ENCODE results near the gene FAH. TPM values are rescaled to one million over a fixed set of nuclear protein-coding genes. Genes with fewer than 3 reads are reported as not detected.

Gene FAH
- total RNA-seq, 1 experiment from 2014 or later, result 21.5 TPM

DNA sequence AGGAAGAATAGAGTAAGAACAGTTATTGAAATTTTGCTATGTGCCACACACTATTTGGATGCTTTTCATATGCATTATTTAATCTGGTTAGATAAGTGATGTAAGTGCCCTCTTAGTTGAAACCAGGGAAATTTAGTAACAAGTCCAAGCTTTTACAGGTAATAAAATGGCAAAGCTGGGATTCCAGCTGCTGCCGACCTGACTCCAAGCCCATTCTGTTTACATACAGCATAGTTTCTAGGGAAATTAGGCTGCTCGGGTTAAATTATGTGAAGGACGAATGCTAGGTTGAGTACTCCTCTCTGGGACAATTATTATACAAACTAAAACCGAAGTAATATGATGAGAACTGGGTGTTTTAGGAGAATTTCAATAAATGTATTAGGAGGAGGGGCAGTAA, 38.7 kb upstream of the FAH start:
- TF ChIP-seq, protein P1, sequence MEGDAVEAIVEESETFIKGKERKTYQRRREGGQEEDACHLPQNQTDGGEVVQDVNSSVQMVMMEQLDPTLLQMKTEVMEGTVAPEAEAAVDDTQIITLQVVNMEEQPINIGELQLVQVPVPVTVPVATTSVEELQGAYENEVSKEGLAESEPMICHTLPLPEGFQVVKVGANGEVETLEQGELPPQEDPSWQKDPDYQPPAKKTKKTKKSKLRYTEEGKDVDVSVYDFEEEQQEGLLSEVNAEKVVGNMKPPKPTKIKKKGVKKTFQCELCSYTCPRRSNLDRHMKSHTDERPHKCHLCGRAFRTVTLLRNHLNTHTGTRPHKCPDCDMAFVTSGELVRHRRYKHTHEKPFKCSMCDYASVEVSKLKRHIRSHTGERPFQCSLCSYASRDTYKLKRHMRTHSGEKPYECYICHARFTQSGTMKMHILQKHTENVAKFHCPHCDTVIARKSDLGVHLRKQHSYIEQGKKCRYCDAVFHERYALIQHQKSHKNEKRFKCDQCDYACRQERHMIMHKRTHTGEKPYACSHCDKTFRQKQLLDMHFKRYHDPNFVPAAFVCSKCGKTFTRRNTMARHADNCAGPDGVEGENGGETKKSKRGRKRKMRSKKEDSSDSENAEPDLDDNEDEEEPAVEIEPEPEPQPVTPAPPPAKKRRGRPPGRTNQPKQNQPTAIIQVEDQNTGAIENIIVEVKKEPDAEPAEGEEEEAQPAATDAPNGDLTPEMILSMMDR (conservative IDR thresholded peaks at IDR 0.05), result no peak
- Histone ChIP-seq H2BK120ac (ENCODE audit: low read depth, low read length, poor library complexity, severe bottlenecking) (no peak overlapping the region), H4K91ac (ENCODE audit: insufficient read length, low read depth, low read length) (no peak overlapping the region), H2BK15ac (ENCODE audit: low read depth, low read length) (no peak overlapping the region), H3K23me2 (ENCODE audit: insufficient read length, low read depth, low read length, poor library complexity, severe bottlenecking) (no peaks in the 10 kb centered on the region), H2AFZ (ENCODE audit: low read length) (no peak overlapping the region), H3K9ac (ENCODE audit: extremely low read depth, insufficient read length, low read length) (no peak overlapping the region), H3K27me3 (ENCODE audit: insufficient read depth, low read length) (no peaks in the 10 kb centered on the region), H3K4me1 (ENCODE audit: insufficient read depth, low read length) (no peaks in the 10 kb centered on the region), H3K18ac (ENCODE audit: insufficient read length, low read depth, low read length) (no peak overlapping the region), H2BK5ac (ENCODE audit: insufficient read length, low read length) (no peak overlapping the region), H4K20me1 (ENCODE audit: control insufficient read depth, insufficient read depth, insufficient read length) (no peaks in the 10 kb centered on the region), H3K23ac (ENCODE audit: insufficient read length, low read depth, low read length) (no peak overlapping the region), H3K79me2 (ENCODE audit: insufficient read depth, low read length) (peaks cover 5% of the 10 kb centered on the region; the same call in 1 of the 2 replicates), H3K9me3 (ENCODE audit: control insufficient read depth, low read depth, low read length) (no peaks in the 10 kb centered on the region), H2BK20ac (ENCODE audit: low read depth, low read length, poor library complexity, severe bottlenecking) (no peak overlapping the region), H3K79me1 (ENCODE audit: insufficient read depth, low read depth, low read length, poor library complexity, severe bottlenecking) (no peaks in the 10 kb centered on the region), H2AK5ac (ENCODE audit: insufficient read length, low read length) (no peak overlapping the region), H3K14ac (ENCODE audit: insufficient read depth, low read length) (no peak overlapping the region), H2BK12ac (ENCODE audit: insufficient read length, low read depth, low read length) (no peak overlapping the region), H3K56ac (ENCODE audit: insufficient read length, low read depth, low read length) (no peak overlapping the region), H4K8ac (replicated peaks; ENCODE audit: insufficient read length, low read depth, low read length) (no peak overlapping the region), H3K4ac (ENCODE audit: low read depth, low read length) (no peak overlapping the region), H3T11ph (ENCODE audit: low read length) (no peak overlapping the region), H4K5ac (ENCODE audit: insufficient read length, low read depth, low read length) (no peak overlapping the region), H3K4me2 (ENCODE audit: insufficient read depth, insufficient read length, low read length) (no peak overlapping the region), H3K27ac (ENCODE audit: insufficient read length, low read depth, low read length) (no peak overlapping the region)
- peak overlapping the region in 2 of 3 experiments; percentile 50 to 67; a peak in 4 of 7 replicates for H3K27ac Mint-ChIP-seq
- H3K36me3 Mint-ChIP-seq (ENCODE audit: insufficient read depth in 1 of 3, low read depth in 3 of 3), result no peaks in the 10 kb centered on the region
- WGBS (ENCODE audit: extremely low coverage, insufficient read length, low lambda C conversion rate), result no CpG with 5 or more reads among the region's 4 CpGs
- no peak overlapping the region for H3K4me3 Mint-ChIP-seq
- DNase-seq, result no peak
- peaks cover 11 to 22% of the 10 kb centered on the region in 2 experiments for H3K4me1 Mint-ChIP-seq
- H3K9me3 Mint-ChIP-seq, result no peaks in the 10 kb centered on the region
- no peaks in the 10 kb centered on the region for H3K27me3 Mint-ChIP-seq (ENCODE audit: low read depth)

Data from H9 (cell line).